Activated CD8-positive, alpha-beta memory T cell treated with anti-CD3 and anti-CD28 coated beads for 4 hours (primary cell): Measurements from ENCODE around the gene KCNJ5.

Experiments used
- DNase-seq, 2 donors: peaks; one replicate each; pipeline ENCODE4 v3.0.0-alpha.2; 2020; ENCODE audit warnings: low read depth in 2 of 2

Gene KCNJ5

DNA sequence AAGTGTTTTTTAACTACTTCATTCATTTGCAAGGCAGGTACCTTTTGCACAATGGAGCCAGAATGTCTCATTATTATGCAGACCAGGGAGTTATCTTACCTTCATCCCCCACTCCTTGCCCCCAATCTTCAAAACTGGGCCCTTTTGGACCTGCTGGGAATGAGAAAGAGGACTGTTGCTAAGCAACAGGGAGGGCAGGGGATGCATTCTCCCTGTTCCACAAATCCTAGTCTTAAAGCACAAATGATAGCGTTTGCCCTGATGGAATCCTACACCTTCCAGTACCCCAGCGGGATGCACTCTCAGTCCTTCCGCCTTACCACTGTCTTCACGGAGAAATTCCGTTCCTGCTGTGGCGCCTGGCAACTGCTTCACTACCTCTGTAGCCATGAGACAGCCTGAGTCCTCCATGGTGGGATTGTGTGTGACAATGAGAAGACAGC lies 20.0 kb upstream of the KCNJ5 start:
- no peak for DNase-seq

DNA sequence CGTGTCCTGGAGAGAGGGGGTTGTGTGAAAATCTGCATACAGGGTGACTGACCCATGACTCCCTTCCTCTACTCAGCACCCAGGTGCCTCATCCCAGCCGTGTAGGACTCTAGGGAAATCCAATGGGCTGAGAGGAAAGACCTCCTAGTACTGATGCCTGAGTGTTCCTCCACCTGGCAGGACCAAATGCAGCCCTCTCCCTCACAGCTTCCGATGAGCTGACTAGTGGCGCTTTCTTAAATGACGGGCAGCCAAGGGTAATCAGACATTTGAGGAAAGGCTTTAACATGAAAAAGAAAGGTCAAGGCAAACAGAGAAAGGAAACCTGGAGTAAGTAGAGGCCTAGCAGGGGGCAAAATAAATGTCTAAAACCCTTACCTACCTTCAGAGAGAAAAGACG lies 19.1 kb upstream of the KCNJ5 start:
- no peak for DNase-seq

DNA sequence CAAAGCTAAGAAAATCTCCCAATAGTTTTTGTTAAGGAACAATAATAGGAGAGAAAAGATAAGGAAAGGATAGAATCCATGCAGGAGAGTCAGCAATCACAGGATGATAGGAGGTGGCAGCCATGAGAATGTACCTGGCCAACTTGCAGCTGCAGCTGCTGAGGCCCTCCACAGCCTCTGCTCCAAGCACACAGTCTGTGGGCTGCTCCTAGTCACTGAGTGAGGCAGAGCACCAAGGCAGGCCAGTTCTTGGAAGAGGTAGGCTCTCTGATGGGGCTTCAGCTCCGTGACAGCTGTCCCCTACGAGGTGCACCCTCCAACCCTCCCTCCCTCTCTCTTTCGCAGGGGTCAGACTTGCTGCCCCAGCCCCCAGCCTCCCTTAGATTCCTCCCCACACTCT lies 18.6 kb upstream of the KCNJ5 start:
- DNase-seq = no peak

DNA sequence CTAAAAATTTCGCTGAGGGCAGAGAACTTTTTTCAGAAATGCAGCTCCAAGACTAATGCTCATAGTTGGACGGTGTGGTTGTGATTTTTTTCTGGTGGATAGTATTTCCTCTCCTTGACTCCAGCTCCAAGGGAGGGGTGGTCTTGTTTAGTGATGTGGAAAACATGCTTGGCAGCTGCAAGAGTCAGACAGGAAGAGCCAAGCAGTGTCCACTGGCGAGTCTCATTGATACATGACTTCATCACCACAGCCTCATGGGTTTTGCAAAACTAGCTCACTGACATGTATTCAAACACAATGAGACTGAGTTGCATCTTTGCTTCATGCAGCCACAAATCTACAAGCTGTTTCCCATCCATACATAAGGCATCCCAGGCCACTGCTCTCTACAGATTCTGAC lies 16.7 kb upstream of the KCNJ5 start:
- no peak for DNase-seq

DNA sequence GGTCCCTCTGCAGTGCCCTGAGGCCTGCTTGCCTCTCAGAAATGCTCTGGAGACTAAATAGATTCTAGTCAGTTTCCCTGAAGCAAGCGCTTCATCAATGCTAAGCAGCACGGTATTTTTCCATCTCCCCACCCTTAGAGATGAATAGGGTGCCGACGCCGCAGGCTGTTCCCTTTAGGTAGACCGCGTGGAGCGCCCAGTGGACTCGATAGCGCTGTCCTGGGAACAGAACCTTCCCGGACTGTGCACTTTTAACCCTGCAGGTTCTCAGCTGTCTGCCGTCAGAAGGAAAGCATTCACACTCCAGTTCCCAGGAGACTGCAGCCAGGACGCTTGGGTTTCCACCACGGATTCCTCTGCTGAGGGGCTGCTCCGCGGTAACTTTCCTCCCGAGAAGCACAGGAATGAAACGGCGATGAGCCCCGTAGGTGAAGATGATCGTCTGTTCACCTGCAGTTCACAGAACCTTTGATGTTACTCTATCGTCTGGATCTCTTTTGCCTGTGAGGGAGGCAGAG lies 15.0 kb upstream of the KCNJ5 start:
- no peak for DNase-seq

DNA sequence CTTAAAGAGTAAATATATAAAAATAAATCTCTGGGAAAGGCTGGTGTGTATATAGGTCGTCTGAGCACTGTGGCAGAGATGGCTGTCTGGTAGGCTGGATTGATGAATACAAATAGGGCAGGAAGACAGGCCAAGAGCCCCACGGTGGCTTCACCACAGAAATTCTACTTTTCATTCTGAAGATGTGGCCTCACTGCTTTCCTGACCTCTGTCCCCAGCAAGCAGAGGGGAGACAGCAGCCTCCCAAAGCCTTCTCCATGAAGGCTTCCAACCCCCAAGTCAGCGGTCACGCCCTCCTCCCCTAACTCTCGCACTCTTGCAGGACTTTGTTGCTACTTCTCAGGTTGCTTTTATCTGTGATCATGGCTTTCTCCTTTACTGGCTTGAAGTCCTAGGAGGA lies 13.4 kb upstream of the KCNJ5 start:
- DNase-seq = no peak

DNA sequence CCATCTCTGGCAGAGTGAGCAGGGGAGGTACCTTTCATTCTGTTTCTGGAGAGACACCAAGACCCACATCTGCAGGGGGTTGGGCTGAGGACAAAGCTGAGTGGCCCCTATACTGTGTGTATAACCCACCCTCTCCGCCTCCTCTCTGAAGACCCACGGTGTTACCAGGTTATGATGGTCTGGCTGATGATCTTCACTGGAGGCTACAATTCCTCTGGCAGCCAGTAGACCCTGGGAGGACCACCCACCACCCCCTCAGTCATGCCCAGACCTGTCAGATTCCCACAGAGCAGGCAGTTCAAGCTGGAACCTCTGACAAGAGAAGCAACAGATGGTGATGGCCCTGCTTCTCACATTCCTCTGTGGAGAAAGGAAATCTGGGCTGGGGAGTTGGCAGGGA lies 12.7 kb upstream of the KCNJ5 start:
- no peak for DNase-seq

DNA sequence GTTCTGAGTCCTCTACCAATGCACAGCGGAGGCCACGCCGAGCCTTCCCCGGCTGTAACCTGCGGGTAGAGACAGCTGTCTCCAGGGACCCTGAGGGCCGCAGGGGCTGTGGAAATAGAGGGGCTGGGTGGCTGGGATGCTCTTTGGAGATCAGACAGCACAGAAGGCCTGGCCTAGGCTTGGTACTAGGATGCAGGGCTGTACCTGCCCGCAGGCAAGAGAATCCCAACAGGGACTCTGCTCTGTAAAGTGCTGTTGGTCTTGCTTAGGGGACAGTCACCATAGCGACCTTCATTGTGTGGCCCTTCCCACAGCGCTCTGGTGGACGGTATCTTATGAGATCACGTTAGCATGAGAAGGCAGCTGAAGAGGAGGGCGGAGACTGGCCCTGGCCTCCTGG lies 11.3 kb upstream of the KCNJ5 start:
- DNase-seq = no peak

DNA sequence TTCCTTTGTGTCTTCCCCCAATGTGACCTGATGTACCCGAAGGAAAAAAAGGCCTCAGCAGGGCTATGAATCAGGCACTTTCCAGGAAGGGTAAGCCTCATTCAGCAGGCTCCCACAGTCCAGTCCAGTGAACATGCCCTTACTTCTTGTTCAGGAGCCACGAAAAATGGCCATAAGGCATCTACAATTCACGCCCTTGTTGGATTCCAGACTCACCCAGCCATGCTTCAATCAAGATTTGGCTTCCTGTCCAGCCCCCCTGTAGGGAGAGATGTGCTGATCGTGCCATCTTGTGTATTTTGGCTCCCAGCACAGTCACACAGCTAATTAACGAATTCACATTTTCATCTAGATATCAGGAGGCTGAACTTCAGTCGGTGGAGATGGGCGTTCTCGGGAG lies 9.9 kb upstream of the KCNJ5 start:
- no peak for DNase-seq

DNA sequence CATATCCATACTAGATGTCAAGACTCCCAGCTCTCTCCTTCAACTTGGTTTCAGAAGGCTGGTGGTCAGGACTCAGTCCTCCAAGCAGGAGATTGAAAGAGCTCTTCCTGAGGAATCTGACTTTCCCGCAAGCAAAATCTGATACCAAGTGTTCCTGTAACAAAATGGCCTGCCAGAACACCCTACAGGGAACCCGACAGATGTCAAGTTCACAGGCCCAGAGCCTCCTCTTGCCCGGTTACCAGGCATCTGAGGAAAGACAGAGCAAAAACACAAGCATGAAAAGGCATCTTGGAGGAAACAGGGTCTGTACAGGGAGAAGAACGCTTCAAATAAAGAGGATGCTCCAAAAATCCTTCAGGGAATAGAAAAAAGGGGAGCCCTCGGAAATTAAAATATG lies 8.7 kb upstream of the KCNJ5 start:
- no peak for DNase-seq

DNA sequence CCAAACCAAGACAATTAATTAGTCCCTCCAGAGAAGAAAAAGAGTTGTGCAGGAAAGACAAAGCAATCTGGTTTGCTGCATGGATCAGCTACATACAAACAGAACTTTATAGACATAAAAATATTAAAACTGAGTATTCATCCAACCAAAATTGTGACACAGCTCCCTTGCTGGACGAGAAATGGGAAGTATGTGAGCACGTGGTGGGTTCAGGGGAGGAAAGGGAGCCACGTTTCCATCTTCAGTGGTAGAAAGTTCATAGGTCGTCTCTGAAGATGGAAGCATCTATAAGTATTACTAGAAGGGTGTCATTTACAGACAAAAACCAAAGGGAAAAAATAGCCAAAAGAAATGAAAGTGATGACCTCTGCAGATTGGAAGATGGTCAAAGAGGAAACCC lies 7.1 kb upstream of the KCNJ5 start:
- no peak for DNase-seq

DNA sequence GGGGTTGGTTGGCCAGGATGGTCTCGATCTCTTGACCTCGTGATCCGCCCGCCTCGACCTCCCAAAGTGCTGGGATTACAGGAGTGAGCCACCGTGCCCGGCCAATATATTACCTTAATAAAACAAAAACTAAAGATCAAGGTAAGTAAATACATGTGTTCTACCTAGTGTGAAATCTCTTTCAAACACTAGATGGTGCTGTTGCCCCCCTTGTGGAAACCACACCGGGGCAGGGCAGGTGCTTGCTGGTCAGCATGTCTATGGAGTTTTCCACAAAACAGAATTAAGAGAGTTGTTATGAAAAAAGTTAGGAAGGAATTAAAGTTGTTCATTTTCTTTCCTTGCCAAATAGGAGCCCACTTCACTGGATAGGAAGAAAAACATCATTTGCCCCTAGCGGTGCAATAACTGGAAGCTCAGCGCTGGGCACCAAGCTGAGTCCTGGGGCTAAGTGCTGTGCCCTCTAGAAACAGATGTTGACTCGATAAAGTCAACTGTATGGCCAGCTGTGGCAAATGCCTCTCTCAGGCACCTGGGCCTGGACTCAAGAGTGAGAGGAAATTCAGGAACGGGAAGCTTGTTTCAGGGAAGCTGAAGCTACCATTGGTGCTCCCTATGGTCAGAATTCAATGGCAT lies 6.3 kb upstream of the KCNJ5 start:
- DNase-seq = peak in 1 of 2 donors; percentile 17

DNA sequence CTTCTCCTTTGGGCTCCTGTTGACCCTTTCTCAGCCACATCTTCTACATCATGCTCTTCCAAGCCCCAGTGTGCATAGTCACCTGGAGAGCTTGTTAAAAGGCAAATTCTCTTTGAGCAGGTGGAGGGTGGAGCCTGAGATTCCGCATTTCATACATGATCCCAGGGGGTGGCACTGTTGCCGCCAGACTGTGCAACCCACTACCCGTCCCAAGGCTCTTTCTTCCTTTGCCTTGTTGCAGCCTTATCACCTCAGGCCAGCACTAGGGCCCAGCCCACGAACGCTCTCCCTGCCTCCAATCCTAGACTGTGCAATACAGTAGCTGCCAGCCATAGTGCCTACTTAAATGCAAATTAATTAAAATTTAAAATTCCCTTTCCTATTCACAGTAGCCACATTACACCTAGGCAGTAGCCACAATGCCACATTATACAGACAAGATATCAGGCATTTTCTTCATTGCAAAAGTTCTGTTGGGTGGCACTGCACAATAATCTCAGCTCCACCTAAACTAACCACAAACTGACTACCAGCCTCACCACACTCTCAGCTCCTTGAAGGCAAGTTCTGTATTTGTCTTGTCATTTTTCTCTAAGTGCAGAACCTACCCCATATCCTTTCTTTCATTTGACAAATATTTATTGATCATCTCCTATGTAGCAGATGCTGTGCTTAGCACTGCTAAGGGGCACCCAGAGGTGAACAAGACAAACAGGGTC lies 4.6 kb upstream of the KCNJ5 start:
- DNase-seq = no peak

DNA sequence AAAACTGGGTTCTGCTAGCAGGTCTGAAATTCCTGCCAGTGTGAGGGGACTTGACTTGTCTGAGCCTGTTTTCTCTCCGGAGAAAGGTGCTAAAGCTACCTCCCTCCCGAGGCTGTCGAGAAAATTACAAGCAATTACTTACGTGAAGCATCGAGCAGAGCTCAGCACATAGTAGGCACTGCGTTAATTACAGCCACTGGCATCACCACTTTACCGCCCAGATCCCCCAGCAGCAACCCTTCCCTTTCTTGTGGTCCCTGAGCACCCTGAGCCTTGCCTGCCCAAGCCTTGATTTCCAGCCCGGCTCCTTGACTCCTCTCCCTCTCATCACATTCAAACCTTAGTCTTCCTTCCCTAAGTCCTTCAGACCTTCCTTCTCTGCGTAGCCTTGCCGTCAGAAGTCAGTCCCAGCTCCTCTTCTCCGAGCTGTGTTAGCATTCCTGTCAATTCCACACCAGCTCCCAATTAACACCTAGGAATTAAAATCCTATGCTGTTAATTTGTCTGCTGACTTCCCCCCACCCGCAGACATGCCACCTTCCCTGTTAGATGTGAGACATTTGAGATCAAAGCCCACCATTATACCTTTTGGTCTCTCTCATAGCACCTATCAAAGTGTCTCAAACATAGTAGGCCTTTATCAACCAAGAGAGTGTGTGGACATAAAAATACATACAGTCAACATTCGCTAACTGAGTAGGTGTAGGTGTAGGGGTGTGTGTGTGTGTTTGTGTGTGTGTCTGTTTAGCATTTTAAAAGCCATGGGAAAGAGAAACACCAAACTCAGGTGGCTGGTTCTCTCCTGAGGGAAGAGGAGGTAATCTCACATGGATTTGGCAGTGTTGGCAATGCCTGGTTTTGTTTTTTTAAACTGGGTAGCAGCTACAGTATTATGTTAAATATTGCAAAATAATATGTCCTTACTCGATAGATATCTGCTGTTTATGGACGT lies 2.8 kb upstream of the KCNJ5 start:
- DNase-seq = no peak

DNA sequence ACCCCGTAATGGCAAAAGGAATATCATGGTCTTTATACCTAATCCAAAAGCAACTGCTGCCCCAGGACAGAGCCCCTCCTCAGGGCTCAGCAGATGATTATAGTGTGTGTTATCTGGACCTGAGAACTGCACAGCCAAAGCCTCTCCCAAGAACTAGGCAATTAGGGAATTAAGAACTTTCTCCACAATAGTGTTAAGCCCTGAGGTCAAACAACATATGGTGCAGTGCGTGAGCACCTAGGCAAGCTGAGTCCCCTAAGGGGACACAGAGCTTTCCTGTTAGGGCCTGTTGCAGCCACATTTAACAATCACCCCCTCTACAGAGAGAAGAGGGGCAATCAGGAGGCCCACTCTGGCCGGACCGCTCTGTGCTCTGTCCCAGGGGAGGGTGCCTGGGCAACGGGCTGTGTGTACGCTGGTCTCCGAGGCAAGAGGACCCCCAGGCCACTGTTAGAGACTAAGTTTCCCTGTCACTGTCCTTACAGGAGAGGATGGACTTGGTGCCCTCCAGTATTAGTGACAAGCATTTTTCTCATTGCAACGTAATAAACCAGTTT lies 1.4 kb upstream of the KCNJ5 start:
- no peak for DNase-seq

DNA sequence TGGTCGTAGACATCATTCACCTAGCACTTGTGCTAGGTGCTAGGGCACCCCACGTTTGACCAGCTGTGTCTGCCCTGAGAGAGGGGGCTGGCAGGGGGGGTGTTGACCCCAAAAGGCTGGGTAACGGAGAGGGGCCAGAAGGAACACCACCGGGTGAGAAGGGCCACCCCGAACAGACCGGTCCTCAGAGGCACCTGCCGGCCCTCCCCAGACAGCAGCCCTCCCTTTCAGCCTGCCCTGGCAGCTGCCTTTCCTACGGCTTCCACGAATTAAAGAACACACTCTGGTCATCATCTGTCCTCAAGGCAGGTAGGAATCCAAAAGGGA lies 977 bp upstream of the KCNJ5 start:
- no peak for DNase-seq

DNA sequence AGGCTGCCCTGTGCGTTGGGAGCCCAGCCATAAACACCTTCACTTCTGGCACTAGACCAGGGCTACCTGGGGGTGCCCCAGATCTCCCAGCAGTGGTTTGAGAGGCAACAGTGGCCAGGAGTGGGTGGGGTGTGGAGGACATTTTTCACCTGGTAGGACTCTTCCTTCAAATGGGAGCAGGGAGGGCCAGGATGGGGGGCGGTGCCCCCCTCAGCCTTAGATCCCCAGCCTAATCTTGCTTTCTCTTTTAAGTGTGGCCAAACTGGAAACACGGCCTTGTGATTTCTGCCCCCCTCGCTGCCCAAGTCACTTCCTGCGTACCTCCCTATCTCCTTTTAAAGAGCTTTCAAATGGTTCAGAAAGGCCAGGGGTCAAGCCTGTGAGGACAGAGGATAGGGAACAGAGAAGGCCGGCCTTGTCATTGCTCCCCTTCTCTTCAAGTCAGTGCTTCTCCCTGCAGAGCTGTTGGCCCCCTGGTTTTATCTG lies 800 bp downstream of the KCNJ5 start:
- DNase-seq = no peak

DNA sequence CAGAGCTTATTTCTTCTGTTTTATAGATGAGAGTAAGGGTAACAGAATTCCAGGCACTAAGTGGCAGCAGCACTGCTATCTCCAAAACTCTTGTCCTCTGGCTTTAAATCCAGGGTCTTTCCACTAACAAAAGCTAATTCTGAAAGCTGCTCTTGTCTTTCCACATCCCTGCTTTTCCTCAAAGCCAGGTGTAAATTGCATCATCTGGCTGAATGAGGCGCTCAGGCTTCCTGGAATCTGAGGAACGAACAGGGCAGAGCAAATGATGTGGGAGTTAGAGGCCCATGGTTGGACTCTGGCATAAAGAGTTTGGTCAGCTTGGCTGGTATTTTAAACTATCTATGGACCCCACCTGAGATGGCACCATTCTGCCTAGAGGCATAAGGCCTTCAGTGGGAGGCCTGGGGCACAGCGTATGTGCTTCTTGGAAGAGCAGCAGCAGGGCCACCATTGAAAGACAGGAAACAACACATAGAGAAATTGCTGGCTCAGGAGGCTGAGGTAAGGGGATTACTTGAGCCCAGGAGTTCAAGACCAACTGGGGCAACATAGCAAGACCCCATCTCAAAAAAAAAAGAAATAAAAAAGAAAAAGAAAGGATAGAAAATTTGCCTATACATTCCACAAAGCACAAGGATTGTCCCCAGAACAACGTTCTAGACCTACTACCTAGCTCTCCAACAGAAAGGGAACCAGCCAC lies 1.9 kb downstream of the KCNJ5 start:
- DNase-seq = no peak

DNA sequence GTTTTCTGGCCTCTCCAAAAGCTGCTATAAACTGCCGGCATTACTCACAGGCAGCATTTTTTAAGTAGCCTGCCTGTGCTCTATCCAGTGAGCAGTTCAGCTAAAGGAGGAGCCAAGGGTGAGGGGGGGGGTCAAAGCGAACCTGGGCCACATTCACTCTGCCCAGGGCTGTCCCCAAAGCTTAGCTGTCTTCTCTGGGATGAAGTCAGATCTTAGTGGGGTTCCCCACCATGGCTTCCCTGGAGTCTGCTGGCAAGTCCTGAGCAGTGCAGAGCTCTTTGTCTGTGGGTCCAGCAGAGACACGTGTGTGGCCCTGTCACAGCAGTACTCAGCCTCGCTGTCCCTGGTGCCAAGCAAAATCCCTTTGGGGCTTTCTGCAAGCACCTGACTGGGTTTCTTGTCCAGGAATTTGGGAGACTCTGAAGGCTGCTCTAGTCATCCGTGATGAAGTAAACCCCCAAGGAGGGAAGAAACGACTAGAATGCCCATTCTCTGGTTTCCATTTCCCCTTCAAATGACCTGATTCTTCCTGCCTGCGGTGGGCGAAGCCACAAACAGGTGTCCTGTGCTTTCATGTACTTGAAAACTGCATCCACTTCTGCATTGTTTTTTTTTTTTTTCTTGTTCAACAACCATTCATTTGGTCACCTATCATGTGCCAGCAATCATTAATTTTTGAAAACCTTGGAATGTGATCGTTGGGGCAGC lies 2.6 kb downstream of the KCNJ5 start:
- no peak for DNase-seq

DNA sequence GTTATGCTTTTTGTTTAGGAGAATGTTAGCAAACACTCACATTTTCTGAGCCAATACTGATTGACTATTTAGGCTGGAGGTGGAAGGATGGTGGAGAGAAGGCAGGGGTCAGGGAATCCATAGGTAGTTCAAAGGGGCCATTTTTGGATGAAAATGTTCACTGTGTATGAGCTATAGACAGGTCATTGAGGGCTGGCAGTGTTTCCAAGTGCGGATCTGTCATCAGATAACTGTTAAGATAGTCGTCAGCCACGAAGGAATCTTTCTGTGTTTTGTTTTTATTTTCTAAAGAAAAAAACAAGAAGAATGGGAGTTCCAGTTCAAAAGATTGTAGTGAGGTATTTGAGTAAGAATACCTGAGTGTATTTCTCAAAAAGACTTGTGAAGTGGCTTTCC lies 3.1 kb downstream of the KCNJ5 start:
- no peak for DNase-seq

DNA sequence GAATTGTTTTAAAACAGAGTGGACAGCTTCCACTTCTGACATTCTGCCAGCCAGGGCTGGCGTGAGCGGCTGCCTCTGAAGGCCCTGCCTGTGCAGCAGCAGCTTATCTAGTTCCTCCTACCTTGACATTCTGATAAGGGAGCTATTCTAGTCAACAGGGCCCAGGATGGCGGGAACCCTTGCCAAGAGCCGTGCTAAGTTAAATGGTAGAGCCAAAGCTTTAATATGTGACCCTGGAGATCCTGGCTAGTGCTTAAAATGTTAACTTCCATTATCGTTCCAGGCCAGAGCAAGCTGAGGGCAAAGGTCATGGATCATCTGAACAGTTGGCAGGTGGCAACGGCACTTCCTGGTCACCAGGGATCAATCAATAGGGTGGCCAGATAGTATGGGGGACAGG lies 3.5 kb downstream of the KCNJ5 start:
- no peak for DNase-seq
